ENCODE results near the gene GPC6. TPM values are rescaled to one million over a fixed set of nuclear protein-coding genes. Genes with fewer than 3 reads are reported as not detected.

Gene GPC6
- total and polyA plus RNA-seq, 2 experiments from 2014 or later: 26.0 to 92.8 TPM

DNA sequence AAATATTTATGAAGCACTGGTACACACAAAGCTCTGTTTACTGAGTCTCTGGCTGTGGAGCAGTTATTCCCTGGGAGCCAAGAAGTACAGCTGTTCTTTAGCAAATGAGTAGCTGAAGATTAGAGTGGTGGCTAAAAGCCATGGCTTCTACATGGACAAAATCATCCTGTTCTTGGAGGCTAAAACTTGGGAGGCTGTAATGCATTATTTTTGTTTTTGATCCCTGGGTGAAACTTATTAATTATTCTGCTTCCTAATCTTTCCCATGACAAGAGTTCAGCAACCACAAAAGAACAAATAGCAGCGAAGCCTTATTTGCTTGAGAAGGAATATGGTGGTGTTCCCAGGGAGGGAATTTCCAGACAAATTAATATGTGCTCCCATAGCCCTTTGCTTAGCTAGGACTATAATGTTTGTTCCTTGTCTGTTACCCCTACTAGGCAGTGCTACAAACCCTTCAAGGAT is 1143.4 kb downstream of the GPC6 start:
- no peak for DNase-seq (ENCODE audit: low spot score)
- H3K9me2 ChIP-seq (replicated peaks; ENCODE audit: insufficient read depth): no peaks in the 10 kb centered on the region
- TF ChIP-seq EZH2 (IDR thresholded peaks at IDR 0.05; ENCODE audit: borderline replicate concordance): no peak
- TF ChIP-seq, protein P1, sequence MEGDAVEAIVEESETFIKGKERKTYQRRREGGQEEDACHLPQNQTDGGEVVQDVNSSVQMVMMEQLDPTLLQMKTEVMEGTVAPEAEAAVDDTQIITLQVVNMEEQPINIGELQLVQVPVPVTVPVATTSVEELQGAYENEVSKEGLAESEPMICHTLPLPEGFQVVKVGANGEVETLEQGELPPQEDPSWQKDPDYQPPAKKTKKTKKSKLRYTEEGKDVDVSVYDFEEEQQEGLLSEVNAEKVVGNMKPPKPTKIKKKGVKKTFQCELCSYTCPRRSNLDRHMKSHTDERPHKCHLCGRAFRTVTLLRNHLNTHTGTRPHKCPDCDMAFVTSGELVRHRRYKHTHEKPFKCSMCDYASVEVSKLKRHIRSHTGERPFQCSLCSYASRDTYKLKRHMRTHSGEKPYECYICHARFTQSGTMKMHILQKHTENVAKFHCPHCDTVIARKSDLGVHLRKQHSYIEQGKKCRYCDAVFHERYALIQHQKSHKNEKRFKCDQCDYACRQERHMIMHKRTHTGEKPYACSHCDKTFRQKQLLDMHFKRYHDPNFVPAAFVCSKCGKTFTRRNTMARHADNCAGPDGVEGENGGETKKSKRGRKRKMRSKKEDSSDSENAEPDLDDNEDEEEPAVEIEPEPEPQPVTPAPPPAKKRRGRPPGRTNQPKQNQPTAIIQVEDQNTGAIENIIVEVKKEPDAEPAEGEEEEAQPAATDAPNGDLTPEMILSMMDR (IDR thresholded peaks at IDR 0.05; ENCODE audit: poor library complexity): no peak
- TF ChIP-seq EZH2phosphoT487 (IDR thresholded peaks at IDR 0.05; ENCODE audit: low read depth, severe bottlenecking, unreplicated experiment): no peak

GRCh38 chr13:94371855-94372254 is 1145.2 kb downstream of the GPC6 start:
- H2AFZ ChIP-seq: no peak overlapping the region

More for the DNA sequence above, 1143.4 kb downstream of the GPC6 start:
- Histone ChIP-seq H3K4me1 (ENCODE audit: insufficient read depth) (no peaks in the 10 kb centered on the region), H2AFZ (no peak overlapping the region), H4K20me1 (ENCODE audit: insufficient read depth, poor library complexity, severe bottlenecking) (no peaks in the 10 kb centered on the region), H3K27me3 (no peaks in the 10 kb centered on the region), H3K79me2 (no peaks in the 10 kb centered on the region), H3K9me3 (ENCODE audit: low read depth) (no peaks in the 10 kb centered on the region), H3K4me3 (no peak overlapping the region), H3K27ac (no peak overlapping the region), H3K4me2 (no peak overlapping the region), H3K36me3 (replicated peaks; ENCODE audit: insufficient read depth, low read depth) (no peaks in the 10 kb centered on the region)
- 89% methylated on average over 1 of the region's 1 CpG for WGBS (ENCODE audit: low lambda C conversion rate, missing lambda C conversion rate)

DNA sequence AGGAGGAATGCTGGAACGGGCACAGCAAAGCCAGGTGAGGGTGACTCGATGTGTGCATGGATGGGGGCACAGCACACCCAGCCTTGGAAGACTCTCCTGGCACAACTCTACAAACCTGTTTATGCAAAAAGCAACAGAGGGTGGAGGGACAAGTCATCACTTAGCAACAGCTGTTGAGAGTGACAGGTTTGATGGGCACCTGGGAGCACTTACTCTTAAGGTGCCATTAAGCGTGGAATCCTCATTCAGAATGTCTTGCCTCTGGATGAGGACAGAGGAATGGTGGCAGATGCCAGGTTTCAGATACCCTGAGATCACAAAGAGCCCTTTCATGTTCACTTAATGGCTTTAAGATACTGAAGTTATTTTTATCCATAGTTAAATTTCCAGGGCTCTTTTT is 1155.9 kb downstream of the GPC6 start:
- Histone ChIP-seq H3K4me1 (ENCODE audit: insufficient read depth) (no peaks in the 10 kb centered on the region), H2AFZ (no peak overlapping the region), H3K27me3 (no peaks in the 10 kb centered on the region), H3K4me2 (no peak overlapping the region), H3K27ac (no peak overlapping the region), H3K79me2 (no peaks in the 10 kb centered on the region), H3K9me2 (replicated peaks; ENCODE audit: insufficient read depth) (no peaks in the 10 kb centered on the region), H3K9me3 (ENCODE audit: low read depth) (no peaks in the 10 kb centered on the region), H3K36me3 (replicated peaks; ENCODE audit: insufficient read depth, low read depth) (no peaks in the 10 kb centered on the region), H3K4me3 (no peak overlapping the region), H4K20me1 (ENCODE audit: insufficient read depth, poor library complexity, severe bottlenecking) (no peaks in the 10 kb centered on the region)
- DNase-seq (ENCODE audit: low spot score): no peak
- TF ChIP-seq EZH2 (IDR thresholded peaks at IDR 0.05; ENCODE audit: borderline replicate concordance) (no peak), EZH2phosphoT487 (IDR thresholded peaks at IDR 0.05; ENCODE audit: low read depth, severe bottlenecking, unreplicated experiment) (no peak)
- TF ChIP-seq, protein P1 (IDR thresholded peaks at IDR 0.05; ENCODE audit: poor library complexity): no peak
- 96% methylated on average over 3 of the region's 3 CpGs for WGBS (ENCODE audit: low lambda C conversion rate, missing lambda C conversion rate)

More at GRCh38 chr13:94371855-94372254, 1145.2 kb downstream of the GPC6 start:
- H3K79me2 ChIP-seq: no peaks in the 10 kb centered on the region
- no peak overlapping the region for H3K4me3 ChIP-seq
- TF ChIP-seq, protein P1 (IDR thresholded peaks at IDR 0.05; ENCODE audit: poor library complexity): no peak
- no peak for TF ChIP-seq EZH2 (IDR thresholded peaks at IDR 0.05; ENCODE audit: borderline replicate concordance)
- TF ChIP-seq EZH2phosphoT487 (IDR thresholded peaks at IDR 0.05; ENCODE audit: low read depth, severe bottlenecking, unreplicated experiment): no peak
- H3K4me1 ChIP-seq (ENCODE audit: insufficient read depth): no peaks in the 10 kb centered on the region
- 93% methylated on average over 3 of the region's 3 CpGs for WGBS (ENCODE audit: low lambda C conversion rate, missing lambda C conversion rate)
- no peaks in the 10 kb centered on the region for H4K20me1 ChIP-seq (ENCODE audit: insufficient read depth, poor library complexity, severe bottlenecking)
- no peak overlapping the region for H3K27ac ChIP-seq
- no peaks in the 10 kb centered on the region for H3K9me3 ChIP-seq (ENCODE audit: low read depth)
- H3K4me2 ChIP-seq: no peak overlapping the region
- no peaks in the 10 kb centered on the region for H3K9me2 ChIP-seq (replicated peaks; ENCODE audit: insufficient read depth)
- no peaks in the 10 kb centered on the region for H3K36me3 ChIP-seq (replicated peaks; ENCODE audit: insufficient read depth, low read depth)
- DNase-seq (ENCODE audit: low spot score): no peak
- H3K27me3 ChIP-seq: no peaks in the 10 kb centered on the region
